SK-N-SH treated with all-trans-retinoic acid at 6 μM for 48 hours (cell line): ENCODE data around the gene CCDC122.

Experiments
- ATAC-seq: fragments of 200-7000 bp; cut with Tn5 transposase; 3 replicates; pipeline ENCODE4 v1.9.1; 2020; ENCODE audit warnings: mild to moderate bottlenecking, moderate library complexity
- BACH2 ChIP-seq: fragments of 250-450 bp; sonication (Bioruptor Pico); IDR thresholded peaks from 2 replicates; pipeline ENCODE4 v1.9.0; 2021; ENCODE audit warnings: mild to moderate bottlenecking, borderline replicate concordance
- CSDC2 ChIP-seq: fragments of 250-450 bp; sonication (Bioruptor Pico); IDR thresholded peaks from 2 replicates; pipeline ENCODE4 v1.5.0; 2020; ENCODE audit warnings: mild to moderate bottlenecking, moderate library complexity
- CSRNP3 ChIP-seq: fragments of 250-450 bp; sonication (Bioruptor Pico); IDR thresholded peaks from 2 replicates; pipeline ENCODE4 v1.5.1; 2021; ENCODE audit warnings: mild to moderate bottlenecking, moderate library complexity
- GLIS3 ChIP-seq: fragments of 250-450 bp; sonication (Bioruptor Pico); IDR thresholded peaks from 2 replicates; pipeline ENCODE4 v1.5.0; 2020; ENCODE audit warnings: mild to moderate bottlenecking, moderate library complexity
- ISL1 ChIP-seq: fragments of 250-450 bp; sonication (Bioruptor Pico); IDR thresholded peaks from 2 replicates; pipeline ENCODE4 v2.1.2; 2022; ENCODE audit warnings: mild to moderate bottlenecking, moderate library complexity
- OSR1 ChIP-seq: fragments of 250-450 bp; sonication (Bioruptor Pico); IDR thresholded peaks from 2 replicates; pipeline ENCODE4 v1.8.0; 2022; ENCODE audit warnings: moderate library complexity, mild to moderate bottlenecking, inconsistent platforms
- PPARA ChIP-seq: fragments of 250-450 bp; sonication (Bioruptor Pico); IDR thresholded peaks from 2 replicates; pipeline ENCODE4 v1.5.0; 2020; ENCODE audit warnings: mild to moderate bottlenecking, borderline replicate concordance
- RARB ChIP-seq: fragments of 250-450 bp; sonication (Bioruptor Pico); IDR thresholded peaks from 2 replicates; pipeline ENCODE4 v1.8.0; 2021; ENCODE audit warnings: mild to moderate bottlenecking, moderate library complexity
- SNAI2 ChIP-seq: fragments of 250-450 bp; sonication (Bioruptor Pico); IDR thresholded peaks from 2 replicates; pipeline ENCODE4 v1.5.0; 2020; ENCODE audit warnings: mild to moderate bottlenecking, moderate library complexity
- TCF4 ChIP-seq: fragments of 250-450 bp; sonication (Bioruptor Pico); IDR thresholded peaks from 2 replicates; pipeline ENCODE4 v1.8.0; 2021; ENCODE audit warnings: mild to moderate bottlenecking, moderate library complexity, borderline replicate concordance
- TOX ChIP-seq: fragments of 250-450 bp; sonication (Bioruptor Pico); IDR thresholded peaks from 2 replicates; pipeline ENCODE4 v1.8.0; 2021; ENCODE audit warnings: mild to moderate bottlenecking, moderate library complexity, borderline replicate concordance
- TSHZ2 ChIP-seq: fragments of 250-450 bp; sonication (Bioruptor Pico); IDR thresholded peaks from 2 replicates; pipeline ENCODE4 v1.5.0; 2020; ENCODE audit warnings: mild to moderate bottlenecking, moderate library complexity
- ZC3H10 ChIP-seq: fragments of 250-450 bp; sonication (Bioruptor Pico); IDR thresholded peaks from 2 replicates; pipeline ENCODE4 v1.5.1; 2021; ENCODE audit warnings: mild to moderate bottlenecking, moderate library complexity
- ZFP3 ChIP-seq: fragments of 250-450 bp; sonication (Bioruptor Pico); IDR thresholded peaks from 2 replicates; pipeline ENCODE4 v1.5.0; 2020; ENCODE audit warnings: mild to moderate bottlenecking, moderate library complexity
- ZFP30 ChIP-seq: fragments of 450-650 bp; formaldehyde crosslinking; IDR thresholded peaks from 2 replicates; pipeline ENCODE4 v1.5.0; 2022; ENCODE audit warnings: mild to moderate bottlenecking, moderate library complexity
- ZNF565 ChIP-seq: fragments of 450-650 bp; formaldehyde crosslinking; conservative IDR thresholded peaks from 2 replicates; pipeline ENCODE4 v1.5.0; 2020; ENCODE audit warnings: low read depth, mild to moderate bottlenecking, moderate library complexity
- ZNF70 ChIP-seq: fragments of 450-650 bp; formaldehyde crosslinking; IDR thresholded peaks from 2 replicates; pipeline ENCODE4 v1.5.0; 2020; ENCODE audit warnings: mild to moderate bottlenecking, moderate library complexity
- ZNF8 ChIP-seq: fragments of 450-650 bp; formaldehyde crosslinking; IDR thresholded peaks from 2 replicates; pipeline ENCODE4 v1.5.0; 2020; ENCODE audit warnings: mild to moderate bottlenecking, moderate library complexity
- TF ChIP-seq, protein P1 (sequence below): fragments of 250-450 bp; sonication (Bioruptor Pico); IDR thresholded peaks from 2 replicates; pipeline ENCODE4 v1.8.0; 2021; ENCODE audit warnings: low read depth, mild to moderate bottlenecking, moderate library complexity, borderline replicate concordance
- TF ChIP-seq, protein P2 (sequence below): fragments of 250-450 bp; sonication (Bioruptor Pico); IDR thresholded peaks from 2 replicates; pipeline ENCODE4 v1.5.1; 2020; ENCODE audit warnings: low read depth, mild to moderate bottlenecking, moderate library complexity
- TF ChIP-seq, protein P3 (sequence below): fragments of 250-450 bp; sonication (Bioruptor Pico); IDR thresholded peaks from 2 replicates; pipeline ENCODE4 v1.8.0; 2020; ENCODE audit warnings: mild to moderate bottlenecking, moderate library complexity, borderline replicate concordance

CCDC122 gene

DNA sequence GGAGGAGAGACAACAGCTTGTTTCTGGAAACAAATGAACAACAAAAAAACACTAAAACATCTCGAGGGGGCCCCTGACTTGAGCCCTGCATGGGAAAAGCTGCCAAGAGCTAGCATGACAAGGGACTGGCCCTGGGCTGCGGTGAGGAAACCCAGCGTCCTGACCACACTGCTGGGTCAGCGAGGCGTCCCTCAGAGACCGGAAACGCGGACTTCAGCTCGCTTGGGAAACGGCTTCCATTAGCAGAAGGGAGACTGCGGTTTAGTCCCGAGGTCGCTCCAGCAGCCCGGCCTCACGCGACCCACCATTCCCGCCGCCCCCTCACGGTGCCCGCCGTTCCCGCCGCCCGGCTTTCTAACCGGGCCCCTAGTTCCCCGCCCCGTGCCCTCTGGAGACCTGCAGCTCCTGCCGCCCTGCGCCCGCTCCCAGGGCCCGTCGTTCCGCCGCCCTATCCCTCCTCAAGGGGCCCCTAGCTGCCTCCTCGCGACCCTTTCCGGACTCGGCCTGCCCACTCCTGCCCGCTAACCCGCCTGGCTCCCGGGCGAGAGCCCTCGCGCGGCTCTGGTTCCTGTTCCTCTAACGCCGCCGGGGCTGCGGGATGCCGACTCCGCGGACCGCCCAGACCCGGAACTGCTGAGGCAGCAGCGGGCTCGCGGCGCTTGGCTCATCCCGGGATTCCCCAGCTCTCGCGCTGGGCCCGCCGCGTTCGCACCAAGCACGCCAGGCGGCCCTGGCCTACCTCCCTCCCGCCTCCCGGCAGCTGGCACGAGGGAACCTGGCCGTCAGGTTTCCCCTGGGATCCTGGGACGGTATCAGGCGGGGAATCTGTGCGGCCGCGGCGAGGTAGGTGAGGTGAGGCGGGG lies at the start of gene CCDC122:
TSS of gene CCDC122 (minus strand) at position 849 of the 863 bp plus-strand sequence. CDS start 10,364 bp downstream, outside the sequence.
- ATAC-seq = peak; percentile 93
- TF ChIP-seq ZFP3 (CRISPR knock-in tag) = peak; percentile 40; the same call in 1 of the 2 replicates
- TF ChIP-seq ZNF8 (CRISPR knock-in tag) = no peak
- TF ChIP-seq ZNF70 (CRISPR knock-in tag) = no peak

DNA sequence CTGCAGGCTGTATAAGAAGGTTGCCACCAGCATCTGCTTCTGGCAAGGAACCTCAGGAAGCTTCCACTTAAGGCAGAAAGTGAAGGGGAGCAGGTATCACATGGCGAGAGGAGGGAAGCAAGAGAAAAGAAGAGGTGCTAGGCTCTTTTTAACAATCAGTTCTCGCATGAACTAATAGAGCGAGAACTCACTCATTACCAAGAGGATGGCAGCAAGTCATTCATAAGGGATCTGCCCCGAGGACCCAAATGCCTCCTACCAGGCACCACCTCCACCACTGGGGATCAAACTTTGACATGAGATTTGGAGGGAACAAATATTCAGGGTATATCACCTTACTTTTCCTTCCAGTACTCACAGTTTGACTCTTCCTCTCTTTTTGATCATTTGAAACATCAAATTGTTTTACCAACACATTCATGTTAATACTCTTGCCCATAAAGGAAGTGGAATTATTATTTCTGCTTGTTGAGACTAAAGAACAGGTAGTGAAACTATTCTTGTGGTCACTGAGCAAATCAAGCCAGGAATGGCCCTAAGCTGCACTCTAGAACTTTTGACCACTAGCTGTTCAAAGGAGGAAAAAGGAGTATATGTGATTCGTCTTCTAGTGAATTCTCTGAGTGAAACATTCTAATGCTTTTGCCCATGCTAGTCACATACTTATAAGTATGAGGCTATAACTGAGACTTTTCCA lies 45.2 kb upstream of the CCDC122 start:
- TF ChIP-seq ZFP30 (no peak), TSHZ2 (CRISPR knock-in tag) (no peak), ISL1 (CRISPR knock-in tag) (no peak), ZNF8 (CRISPR knock-in tag) (no peak), ZC3H10 (CRISPR knock-in tag) (no peak), TOX (no peak), ZNF70 (CRISPR knock-in tag) (no peak), CSDC2 (CRISPR knock-in tag) (no peak), PPARA (CRISPR knock-in tag) (no peak), GLIS3 (CRISPR knock-in tag) (no peak)
- TF ChIP-seq, protein P1, sequence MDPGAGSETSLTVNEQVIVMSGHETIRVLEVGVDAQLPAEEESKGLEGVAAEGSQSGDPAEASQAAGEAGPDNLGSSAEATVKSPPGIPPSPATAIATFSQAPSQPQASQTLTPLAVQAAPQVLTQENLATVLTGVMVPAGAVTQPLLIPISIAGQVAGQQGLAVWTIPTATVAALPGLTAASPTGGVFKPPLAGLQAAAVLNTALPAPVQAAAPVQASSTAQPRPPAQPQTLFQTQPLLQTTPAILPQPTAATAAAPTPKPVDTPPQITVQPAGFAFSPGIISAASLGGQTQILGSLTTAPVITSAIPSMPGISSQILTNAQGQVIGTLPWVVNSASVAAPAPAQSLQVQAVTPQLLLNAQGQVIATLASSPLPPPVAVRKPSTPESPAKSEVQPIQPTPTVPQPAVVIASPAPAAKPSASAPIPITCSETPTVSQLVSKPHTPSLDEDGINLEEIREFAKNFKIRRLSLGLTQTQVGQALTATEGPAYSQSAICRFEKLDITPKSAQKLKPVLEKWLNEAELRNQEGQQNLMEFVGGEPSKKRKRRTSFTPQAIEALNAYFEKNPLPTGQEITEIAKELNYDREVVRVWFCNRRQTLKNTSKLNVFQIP (CRISPR knock-in tag) = no peak
- TF ChIP-seq, protein P2, sequence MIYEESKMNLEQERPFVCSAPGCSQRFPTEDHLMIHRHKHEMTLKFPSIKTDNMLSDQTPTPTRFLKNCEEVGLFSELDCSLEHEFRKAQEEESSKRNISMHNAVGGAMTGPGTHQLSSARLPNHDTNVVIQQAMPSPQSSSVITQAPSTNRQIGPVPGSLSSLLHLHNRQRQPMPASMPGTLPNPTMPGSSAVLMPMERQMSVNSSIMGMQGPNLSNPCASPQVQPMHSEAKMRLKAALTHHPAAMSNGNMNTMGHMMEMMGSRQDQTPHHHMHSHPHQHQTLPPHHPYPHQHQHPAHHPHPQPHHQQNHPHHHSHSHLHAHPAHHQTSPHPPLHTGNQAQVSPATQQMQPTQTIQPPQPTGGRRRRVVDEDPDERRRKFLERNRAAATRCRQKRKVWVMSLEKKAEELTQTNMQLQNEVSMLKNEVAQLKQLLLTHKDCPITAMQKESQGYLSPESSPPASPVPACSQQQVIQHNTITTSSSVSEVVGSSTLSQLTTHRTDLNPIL (CRISPR knock-in tag) = no peak
- no peak for ATAC-seq

DNA sequence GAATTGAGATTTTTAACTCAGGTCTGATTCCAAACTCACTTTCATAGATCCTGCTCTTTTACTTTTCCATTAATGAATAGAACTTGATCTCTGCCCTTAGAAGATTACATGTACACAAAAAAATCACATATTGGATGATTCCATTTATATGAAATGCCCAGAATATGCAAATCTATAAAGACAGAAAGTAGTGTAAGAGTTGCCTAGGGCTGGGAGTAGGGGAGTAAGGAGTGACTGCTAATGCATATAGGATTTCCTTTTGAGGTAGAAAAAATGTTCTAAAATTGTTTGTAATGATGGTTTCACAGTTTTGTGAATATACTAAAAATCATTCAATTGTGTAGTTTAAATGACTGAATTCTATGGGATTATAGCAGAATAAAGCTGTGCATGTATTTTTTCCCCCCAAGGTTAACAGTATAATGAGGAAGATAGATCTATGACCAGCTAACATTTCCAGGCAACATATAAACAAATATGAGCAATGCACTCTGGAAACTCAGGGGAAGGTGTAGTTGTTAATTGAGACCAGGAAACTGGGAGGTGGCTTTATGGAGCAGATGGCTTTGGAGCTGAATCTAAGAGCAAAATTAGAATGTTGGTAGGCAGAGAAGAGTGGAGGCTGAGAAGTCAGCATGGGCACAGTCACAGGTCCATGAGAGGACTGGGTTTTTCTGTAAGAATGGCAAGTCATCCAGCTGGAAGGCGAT lies 41.6 kb upstream of the CCDC122 start:
- TF ChIP-seq, protein P3, sequence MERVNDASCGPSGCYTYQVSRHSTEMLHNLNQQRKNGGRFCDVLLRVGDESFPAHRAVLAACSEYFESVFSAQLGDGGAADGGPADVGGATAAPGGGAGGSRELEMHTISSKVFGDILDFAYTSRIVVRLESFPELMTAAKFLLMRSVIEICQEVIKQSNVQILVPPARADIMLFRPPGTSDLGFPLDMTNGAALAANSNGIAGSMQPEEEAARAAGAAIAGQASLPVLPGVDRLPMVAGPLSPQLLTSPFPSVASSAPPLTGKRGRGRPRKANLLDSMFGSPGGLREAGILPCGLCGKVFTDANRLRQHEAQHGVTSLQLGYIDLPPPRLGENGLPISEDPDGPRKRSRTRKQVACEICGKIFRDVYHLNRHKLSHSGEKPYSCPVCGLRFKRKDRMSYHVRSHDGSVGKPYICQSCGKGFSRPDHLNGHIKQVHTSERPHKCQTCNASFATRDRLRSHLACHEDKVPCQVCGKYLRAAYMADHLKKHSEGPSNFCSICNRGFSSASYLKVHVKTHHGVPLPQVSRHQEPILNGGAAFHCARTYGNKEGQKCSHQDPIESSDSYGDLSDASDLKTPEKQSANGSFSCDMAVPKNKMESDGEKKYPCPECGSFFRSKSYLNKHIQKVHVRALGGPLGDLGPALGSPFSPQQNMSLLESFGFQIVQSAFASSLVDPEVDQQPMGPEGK (CRISPR knock-in tag) = no peak
- TF ChIP-seq RARB (no peak), ZC3H10 (CRISPR knock-in tag) (no peak), CSRNP3 (CRISPR knock-in tag) (no peak), TCF4 (CRISPR knock-in tag) (no peak), BACH2 (CRISPR knock-in tag) (no peak), CSDC2 (CRISPR knock-in tag) (no peak), TSHZ2 (CRISPR knock-in tag) (no peak), OSR1 (CRISPR knock-in tag) (no peak), ZFP30 (no peak), ZFP3 (CRISPR knock-in tag) (no peak), ZNF565 (CRISPR knock-in tag) (no peak), SNAI2 (CRISPR knock-in tag) (no peak), PPARA (CRISPR knock-in tag) (no peak)
- TF ChIP-seq, protein P1 (CRISPR knock-in tag) = no peak
- ATAC-seq = no peak
